Neural cell (in vitro differentiated cells): Measurements from ENCODE around the gene ZNF638. TPM values are rescaled to one million over a fixed set of nuclear protein-coding genes. Genes with fewer than 3 reads are reported as not detected.

Source experiments
- H2AFZ ChIP-seq: fragments of 200-600, 300-800 bp; sonication (generic), shearing (Covaris generic); 2 replicates; pipeline ENCODE4 v1.6.0; 2014; ENCODE audit warnings: low read depth, mild to moderate bottlenecking, antibody characterized with exemption, low read length, moderate library complexity
- H3F3A ChIP-seq: fragments of 200-600 bp; shearing (Covaris generic); 2 replicates; pipeline ENCODE4 v1.6.1; 2016; ENCODE audit warnings: mild to moderate bottlenecking, moderate library complexity, mixed read lengths, antibody characterized with exemption, low read length; ENCODE audit not compliant: insufficient read depth, poor library complexity, severe bottlenecking
- H3K27ac ChIP-seq: fragments of 200-600, 300-800 bp; sonication (generic), shearing (Covaris generic); 2 replicates; pipeline ENCODE4 v1.5.1; 2014; ENCODE audit warnings: mild to moderate bottlenecking, low read length, moderate library complexity
- H3K27me3 ChIP-seq: fragments of 300-800, 200-600 bp; sonication (generic), shearing (Covaris generic); 2 replicates; pipeline ENCODE4 v1.6.0; 2014; ENCODE audit warnings: mild to moderate bottlenecking, low read depth, low read length, moderate library complexity; ENCODE audit not compliant: insufficient read depth
- H3K36me3 ChIP-seq: fragments of 300-800, 200-600 bp; sonication (generic), shearing (Covaris generic); 2 replicates; pipeline ENCODE4 v1.5.1; 2014; ENCODE audit warnings: mild to moderate bottlenecking, antibody characterized with exemption, low read length, moderate library complexity; ENCODE audit not compliant: insufficient read depth
- H3K4me2 ChIP-seq: fragments of 300-800, 200-600 bp; sonication (generic), shearing (Covaris generic); 2 replicates; pipeline ENCODE4 v1.6.0; 2014; ENCODE audit warnings: mild to moderate bottlenecking, low read length
- H3K4me3 ChIP-seq: fragments of 300-800, 200-600 bp; sonication (generic), shearing (Covaris generic); 2 replicates; pipeline ENCODE4 v1.5.1; 2014; ENCODE audit warnings: mild to moderate bottlenecking, low read length, moderate library complexity
- H3K79me2 ChIP-seq: fragments of 200-600 bp; shearing (Covaris generic); replicated peaks from 2 replicates; pipeline ENCODE4 v1.6.0; 2014; ENCODE audit warnings: mild to moderate bottlenecking, low read length, moderate library complexity; ENCODE audit not compliant: insufficient read depth
- H3K9ac ChIP-seq: fragments of 300-800, 200-600 bp; sonication (generic), shearing (Covaris generic); 2 replicates; pipeline ENCODE4 v1.6.1; 2016; ENCODE audit warnings: mild to moderate bottlenecking, low read length, mixed read lengths
- H3K9me2 ChIP-seq: fragments of 200-600 bp; shearing (Covaris generic); 2 replicates; pipeline ENCODE4 v1.6.1; 2016; ENCODE audit warnings: mild to moderate bottlenecking, low read length, mixed read lengths; ENCODE audit not compliant: insufficient read depth
- H3K9me3 ChIP-seq: fragments of 200-600, 300-800 bp; sonication (generic), shearing (Covaris generic); 2 replicates; pipeline ENCODE4 v1.6.1; 2016; ENCODE audit warnings: mild to moderate bottlenecking, mixed run types, low read length, moderate library complexity, mixed read lengths
- H4K20me1 ChIP-seq: fragments of 200-600 bp; shearing (Covaris generic); 2 replicates; pipeline ENCODE4 v1.6.1; 2016; ENCODE audit warnings: mild to moderate bottlenecking, mixed run types; ENCODE audit not compliant: insufficient read depth
- CTCF ChIP-seq: fragments of 450-650 bp; IDR thresholded peaks from 2 replicates; pipeline ENCODE4 v1.5.1; 2014; ENCODE audit warnings: antibody characterized with exemption, mild to moderate bottlenecking, moderate library complexity; ENCODE audit not compliant: poor library complexity, severe bottlenecking
- EP300 ChIP-seq: fragments of 450-650 bp; conservative IDR thresholded peaks from 2 replicates; pipeline ENCODE4 v1.6.1; 2014; ENCODE audit warnings: antibody characterized with exemption, mild to moderate bottlenecking, moderate library complexity; ENCODE audit not compliant: poor library complexity, severe bottlenecking
- EZH2 ChIP-seq: fragments of 200-600, 300-800 bp; shearing (Covaris generic), sonication (generic); IDR thresholded peaks from 2 replicates; pipeline ENCODE4 v1.6.1; 2014; ENCODE audit warnings: antibody characterized with exemption, low read length, borderline replicate concordance, mild to moderate bottlenecking; ENCODE audit not compliant: insufficient read depth, poor library complexity, severe bottlenecking
- MXI1 ChIP-seq: fragments of 450-650 bp; conservative IDR thresholded peaks from 2 replicates; pipeline ENCODE4 v1.6.1; 2014; ENCODE audit warnings: antibody characterized with exemption, mild to moderate bottlenecking; ENCODE audit not compliant: poor library complexity, severe bottlenecking
- POLR2AphosphoS5 ChIP-seq: IDR thresholded peaks from 2 replicates; pipeline ENCODE4 v1.6.1; 2012
- RAD21 ChIP-seq: fragments of 450-650 bp; conservative IDR thresholded peaks from 2 replicates; pipeline ENCODE4 v1.6.1; 2014; ENCODE audit warnings: antibody characterized with exemption, mild to moderate bottlenecking, moderate library complexity
- REST ChIP-seq: IDR thresholded peaks from 2 replicates; pipeline ENCODE4 v1.6.1; 2012; ENCODE audit warnings: borderline replicate concordance
- SMC3 ChIP-seq: fragments of 450-650 bp; conservative IDR thresholded peaks from 2 replicates; pipeline ENCODE4 v1.6.1; 2014; ENCODE audit warnings: antibody characterized with exemption, mild to moderate bottlenecking, moderate library complexity; ENCODE audit not compliant: poor library complexity
- TAF1 ChIP-seq: IDR thresholded peaks from 2 replicates; pipeline ENCODE4 v1.6.1; 2012; ENCODE audit warnings: low read depth
- polyA plus RNA-seq: library from polyadenylated mRNA; depleted of rRNA; stranded (reverse); fragments of >200 nt; gene quantifications from 2 replicates; pipeline ENCODE4 v1.2.3, GENCODE V29; 2014

The ZNF638 gene
- polyA plus RNA-seq, 1 donor from 2014 or later: 308 TPM

- no peak overlapping the region for H3K9ac ChIP-seq
- no peak overlapping the region for H3K4me3 ChIP-seq
- no peaks in the 10 kb centered on the region for H3K9me3 ChIP-seq
- H3K27me3 ChIP-seq: peaks cover 51% of the 10 kb centered on the region
- no peak overlapping the region for H3K27ac ChIP-seq
- H3K79me2 ChIP-seq: no peaks in the 10 kb centered on the region
- H3K9me2 ChIP-seq: no peaks in the 10 kb centered on the region
- no peak overlapping the region for H3K4me2 ChIP-seq
- no peaks in the 10 kb centered on the region for H3F3A ChIP-seq
- H4K20me1 ChIP-seq: no peaks in the 10 kb centered on the region
- TF ChIP-seq TAF1: no peak
- no peak for TF ChIP-seq CTCF
- no peak for TF ChIP-seq RAD21
- no peak for TF ChIP-seq EP300
- no peak for TF ChIP-seq SMC3
- TF ChIP-seq EZH2: no peak
- TF ChIP-seq POLR2AphosphoS5: no peak
- TF ChIP-seq MXI1: no peak
- no peak for TF ChIP-seq REST
- H2AFZ ChIP-seq: no peak overlapping the region
- H3K36me3 ChIP-seq: no peaks in the 10 kb centered on the region
Measured at GRCh38 chr2:71469403-71470398, 138.1 kb downstream of the ZNF638 start.

- Histone ChIP-seq H3K9me2 (no peaks in the 10 kb centered on the region), H3K4me3 (no peak overlapping the region), H3K9me3 (no peaks in the 10 kb centered on the region), H2AFZ (no peak overlapping the region), H3K79me2 (no peaks in the 10 kb centered on the region), H3K36me3 (no peaks in the 10 kb centered on the region), H3K27ac (no peak overlapping the region), H3K27me3 (peaks cover 36% of the 10 kb centered on the region), H3F3A (no peaks in the 10 kb centered on the region), H3K4me2 (no peak overlapping the region), H4K20me1 (no peaks in the 10 kb centered on the region), H3K9ac (no peak overlapping the region)
- no peak for TF ChIP-seq EZH2
- no peak for TF ChIP-seq CTCF
- TF ChIP-seq TAF1: no peak
- TF ChIP-seq SMC3: no peak
- TF ChIP-seq EP300: no peak
- TF ChIP-seq REST: no peak
- no peak for TF ChIP-seq MXI1
- no peak for TF ChIP-seq RAD21
- TF ChIP-seq POLR2AphosphoS5: no peak
Measured at GRCh38 chr2:71471276-71471675, 139.7 kb downstream of the ZNF638 start.
